Measurements from ENCODE around the gene TMEM107. TPM values are rescaled to one million over a fixed set of nuclear protein-coding genes. Genes with fewer than 3 reads are reported as not detected.

TMEM107 gene
- total and polyA plus RNA-seq, 10 of the 15 experiments (the other 5 are each of a cell fraction or from before 2014, with no cell fraction given), result 7.9 to 38.7 (median 22.9) TPM

- TF ChIP-seq PRDM15 (CRISPR knock-in tag; IDR thresholded peaks at IDR 0.05), result no peak
- peak; percentile 89 for TF ChIP-seq MEF2B (IDR thresholded peaks at IDR 0.05; ENCODE audit: partially characterized antibody, poor library complexity, severe bottlenecking)
- peak; percentile 59; the same call in 1 of the 2 replicates for TF ChIP-seq GABPA (IDR thresholded peaks at IDR 0.05; ENCODE audit: low read depth)
- no peak for TF ChIP-seq CUX1 (IDR thresholded peaks at IDR 0.05; ENCODE audit: insufficient replicate concordance, low read depth, low read length)
- TF ChIP-seq EED (IDR thresholded peaks at IDR 0.05; ENCODE audit: low read depth), result peak; percentile 37; the same call in 1 of the 2 replicates
- TF ChIP-seq PAX5 (IDR thresholded peaks at IDR 0.05; ENCODE audit: borderline replicate concordance, low read depth, low read length), result no peak
- no peak for TF ChIP-seq ASH2L (IDR thresholded peaks at IDR 0.05; ENCODE audit: borderline replicate concordance, low read depth)
- peak; percentile 79 for TF ChIP-seq FOXM1 (IDR thresholded peaks at IDR 0.05; ENCODE audit: low read depth, low read length)
- no peak for TF ChIP-seq STAT3 (IDR thresholded peaks at IDR 0.05; ENCODE audit: low read depth, low read length)
- TF ChIP-seq BCLAF1 (IDR thresholded peaks at IDR 0.05), result no peak
- peak; percentile 98 for TF ChIP-seq ZSCAN29 (IDR thresholded peaks at IDR 0.05)
- no peak for TF ChIP-seq ZZZ3 (IDR thresholded peaks at IDR 0.05; ENCODE audit: control insufficient read depth, insufficient read length, low read depth)
- no peak for TF ChIP-seq PBX3 (IDR thresholded peaks at IDR 0.05; ENCODE audit: insufficient replicate concordance, low read depth, low read length)
- TF ChIP-seq SMARCA5 (IDR thresholded peaks at IDR 0.05), result no peak
These were observed 11.5 kb upstream of the TMEM107 start (continued) for GRCh38 chr17:8187517-8188262.
